Neuron (in vitro differentiated cells): ENCODE measurements around the gene ESR1.

Source experiments
- H2AFZ ChIP-seq: one replicate; pipeline ENCODE4 v1.6.1; 2013; ENCODE audit warnings: low read depth, mild to moderate bottlenecking, inconsistent platforms, low read length, moderate library complexity
- H3K27me3 ChIP-seq: one replicate; pipeline ENCODE4 v1.6.1; 2013; ENCODE audit warnings: low read length; ENCODE audit not compliant: insufficient read depth
- H3K36me3 ChIP-seq: one replicate; pipeline ENCODE4 v1.6.1; 2013; ENCODE audit warnings: low read length; ENCODE audit not compliant: insufficient read depth
- H3K4me1 ChIP-seq: one replicate; pipeline ENCODE4 v1.6.1; 2013; ENCODE audit warnings: low read length; ENCODE audit not compliant: insufficient read depth
- H3K4me3 ChIP-seq: 2 replicates; pipeline ENCODE4 v1.5.1; 2013; ENCODE audit warnings: mild to moderate bottlenecking, low read length, moderate library complexity
- H3K9me3 ChIP-seq: one replicate; pipeline ENCODE4 v1.6.1; 2013; ENCODE audit warnings: low read length

The ESR1 gene

GRCh38 chr6:152089992-152090391 is 282.5 kb downstream of the ESR1 start:
- H2AFZ ChIP-seq = no peak overlapping the region
- H3K4me1 ChIP-seq = no peaks in the 10 kb centered on the region
- H3K36me3 ChIP-seq = no peaks in the 10 kb centered on the region
- no peaks in the 10 kb centered on the region for H3K27me3 ChIP-seq
- no peak overlapping the region for H3K4me3 ChIP-seq
- no peaks in the 10 kb centered on the region for H3K9me3 ChIP-seq

- Histone ChIP-seq H3K27me3 (no peaks in the 10 kb centered on the region), H3K36me3 (no peaks in the 10 kb centered on the region), H3K4me1 (no peaks in the 10 kb centered on the region), H3K9me3 (no peaks in the 10 kb centered on the region), H3K4me3 (no peak overlapping the region), H2AFZ (no peak overlapping the region)
Measured at GRCh38 chr6:152091201-152091600, 283.7 kb downstream of the ESR1 start.

- Histone ChIP-seq H2AFZ (no peak overlapping the region), H3K27me3 (no peaks in the 10 kb centered on the region), H3K9me3 (no peaks in the 10 kb centered on the region), H3K36me3 (no peaks in the 10 kb centered on the region), H3K4me1 (no peaks in the 10 kb centered on the region), H3K4me3 (no peak overlapping the region)
Measured at GRCh38 chr6:152091851-152092341, 284.4 kb downstream of the ESR1 start.

- Histone ChIP-seq H3K9me3 (no peaks in the 10 kb centered on the region), H3K36me3 (no peaks in the 10 kb centered on the region), H3K4me3 (no peak overlapping the region), H2AFZ (no peak overlapping the region), H3K27me3 (no peaks in the 10 kb centered on the region), H3K4me1 (no peaks in the 10 kb centered on the region)
Measured at GRCh38 chr6:152093711-152094110, 286.2 kb downstream of the ESR1 start.

- Histone ChIP-seq H3K9me3 (no peaks in the 10 kb centered on the region), H3K4me1 (no peaks in the 10 kb centered on the region), H3K4me3 (no peak overlapping the region), H2AFZ (no peak overlapping the region), H3K27me3 (no peaks in the 10 kb centered on the region), H3K36me3 (no peaks in the 10 kb centered on the region)
Measured at GRCh38 chr6:152094276-152094675, 286.8 kb downstream of the ESR1 start.

GRCh38 chr6:152094992-152095592 is 287.6 kb downstream of the ESR1 start:
- Histone ChIP-seq H2AFZ (no peak overlapping the region), H3K4me3 (no peak overlapping the region)

GRCh38 chr6:152096863-152097496 is 289.5 kb downstream of the ESR1 start:
- Histone ChIP-seq H3K9me3 (no peaks in the 10 kb centered on the region), H3K4me1 (no peaks in the 10 kb centered on the region), H3K4me3 (no peak overlapping the region), H3K36me3 (no peaks in the 10 kb centered on the region), H2AFZ (no peak overlapping the region), H3K27me3 (no peaks in the 10 kb centered on the region)

More at GRCh38 chr6:152094992-152095592, 287.6 kb downstream of the ESR1 start:
- no peaks in the 10 kb centered on the region for H3K36me3 ChIP-seq
- H3K4me1 ChIP-seq = no peaks in the 10 kb centered on the region
- H3K9me3 ChIP-seq = no peaks in the 10 kb centered on the region
- no peaks in the 10 kb centered on the region for H3K27me3 ChIP-seq

GRCh38 chr6:152098683-152099082 is 291.2 kb downstream of the ESR1 start:
- no peaks in the 10 kb centered on the region for H3K4me1 ChIP-seq
- H3K36me3 ChIP-seq = no peaks in the 10 kb centered on the region
- H3K4me3 ChIP-seq = no peak overlapping the region
- no peak overlapping the region for H2AFZ ChIP-seq
- no peaks in the 10 kb centered on the region for H3K27me3 ChIP-seq
- H3K9me3 ChIP-seq = no peaks in the 10 kb centered on the region

GRCh38 chr6:152099446-152100182 is 292.1 kb downstream of the ESR1 start:
- Histone ChIP-seq H3K4me3 (no peak overlapping the region), H3K9me3 (no peaks in the 10 kb centered on the region), H2AFZ (no peak overlapping the region), H3K4me1 (no peaks in the 10 kb centered on the region), H3K36me3 (no peaks in the 10 kb centered on the region), H3K27me3 (no peaks in the 10 kb centered on the region)

- Histone ChIP-seq H3K36me3 (no peaks in the 10 kb centered on the region), H3K4me3 (no peak overlapping the region)
Measured at GRCh38 chr6:152100183-152100618, 292.7 kb downstream of the ESR1 start.

GRCh38 chr6:152107973-152108372 is 300.5 kb downstream of the ESR1 start:
- Histone ChIP-seq H3K36me3 (no peaks in the 10 kb centered on the region), H2AFZ (no peak overlapping the region), H3K4me3 (no peak overlapping the region), H3K4me1 (no peaks in the 10 kb centered on the region), H3K9me3 (no peaks in the 10 kb centered on the region), H3K27me3 (no peaks in the 10 kb centered on the region)

More at GRCh38 chr6:152100183-152100618, 292.7 kb downstream of the ESR1 start:
- Histone ChIP-seq H2AFZ (no peak overlapping the region), H3K27me3 (no peaks in the 10 kb centered on the region), H3K4me1 (no peaks in the 10 kb centered on the region), H3K9me3 (no peaks in the 10 kb centered on the region)

GRCh38 chr6:152110886-152111820 is 303.7 kb downstream of the ESR1 start:
- Histone ChIP-seq H3K9me3 (no peaks in the 10 kb centered on the region), H3K36me3 (no peaks in the 10 kb centered on the region), H3K4me1 (no peaks in the 10 kb centered on the region), H3K27me3 (no peaks in the 10 kb centered on the region), H3K4me3 (no peak overlapping the region), H2AFZ (no peak overlapping the region)
